RWPE1 (cell line): ENCODE results near the gene IL1F10.

Source experiments
- CTCF ChIA-PET: fragments of 350-600 bp; sonication (Branson Sonifier 250); formaldehyde crosslinking; extraction: SDS; loops from one replicate; lab custom pipeline; 2021; lab: Yijun Ruan, JAX
- POLR2A ChIA-PET: fragments of 400-600 bp; formaldehyde crosslinking; extraction: SDS; loops from one replicate; lab custom pipeline; 2020; ENCODE audit warnings: antibody characterized with exemption; ENCODE audit not compliant: low non-redundant PET; lab: Yijun Ruan, JAX
- DNase-seq: peaks from one replicate; pipeline ENCODE4 v3.0.0; 2012; ENCODE audit warnings: low spot score
- H3K27ac ChIP-seq: fragments of 450-650 bp; 2 replicates; pipeline ENCODE4 v1.5.1; 2017
- CTCF ChIP-seq: fragments of 450-650 bp; conservative IDR thresholded peaks from 2 replicates; pipeline ENCODE4 v1.5.1; 2017; ENCODE audit warnings: low read depth, mild to moderate bottlenecking

The IL1F10 gene

DNA sequence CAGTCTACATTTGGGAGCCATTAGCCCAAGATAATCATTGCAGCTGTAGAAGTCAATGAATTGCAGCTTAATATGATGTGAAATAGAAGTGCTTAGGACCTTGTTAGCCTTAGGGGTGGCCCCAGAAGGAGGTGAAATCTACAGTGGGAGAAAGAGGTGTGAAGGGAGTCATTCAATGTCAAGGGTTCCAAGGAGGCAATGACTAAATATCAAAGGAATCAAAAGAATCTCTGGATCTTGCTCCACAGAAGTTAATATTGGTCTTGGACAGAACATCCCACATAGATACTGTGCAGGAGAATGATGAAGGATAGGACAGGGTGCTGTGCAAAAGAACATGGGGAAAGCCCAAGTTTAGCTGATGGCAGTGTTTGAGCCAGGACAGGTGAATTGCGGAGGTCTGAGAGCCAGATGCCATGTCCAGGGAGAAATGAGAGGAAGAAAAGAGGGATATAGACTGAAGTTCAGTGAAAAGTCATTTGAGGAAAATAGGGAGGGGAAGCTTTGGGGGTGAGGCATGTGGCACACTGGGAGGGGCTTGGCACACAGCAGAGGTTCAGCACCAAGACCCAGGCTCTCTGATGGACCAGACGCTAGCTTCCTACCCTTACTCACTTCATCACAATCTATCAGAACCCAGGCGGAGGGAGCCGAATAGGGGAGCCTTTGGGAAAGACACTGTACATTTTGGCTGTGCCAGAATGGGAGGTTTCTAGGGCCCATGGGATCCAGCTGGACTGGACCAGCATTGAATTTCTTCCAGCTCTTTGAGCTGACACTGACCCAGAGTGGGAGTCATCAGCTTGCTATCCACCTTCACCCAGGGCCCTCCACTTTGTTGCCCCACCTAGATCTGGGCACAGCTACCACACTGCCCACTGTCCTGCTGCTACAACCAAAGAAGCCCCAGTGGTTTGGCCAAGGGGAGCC lies 2.2 kb downstream of the IL1F10 start:
- POLR2A ChIA-PET, result no interaction called here
- no peak for TF ChIP-seq CTCF
- DNase-seq, result no peak
- H3K27ac ChIP-seq, result no peak overlapping the region
- CTCF ChIA-PET, result interaction anchor here (0.5 to 0.6 kb wide), 2 partner anchors 21 to 68 kb away, joined by 3 to 5 read pairs; no protein-coding TSS in a partner anchor

- DNase-seq, result no peak
- ChIA-PET CTCF (interaction anchor here (0.5 to 0.6 kb wide), 2 partner anchors 22 to 67 kb away, joined by 3 to 5 read pairs; no protein-coding TSS in a partner anchor), POLR2A (no interaction called here)
- TF ChIP-seq CTCF, result no peak
- no peak overlapping the region for H3K27ac ChIP-seq
Observed at GRCh38 chr2:113070606-113070975, 2.8 kb downstream of the IL1F10 start.

- no peak for TF ChIP-seq CTCF
- POLR2A ChIA-PET, result no interaction called here
- peak; percentile 85 for DNase-seq
- CTCF ChIA-PET, result no interaction called here
- peak overlapping the region; percentile 88 for H3K27ac ChIP-seq
Observed at GRCh38 chr2:113072584-113072983, 4.8 kb downstream of the IL1F10 start.

DNA sequence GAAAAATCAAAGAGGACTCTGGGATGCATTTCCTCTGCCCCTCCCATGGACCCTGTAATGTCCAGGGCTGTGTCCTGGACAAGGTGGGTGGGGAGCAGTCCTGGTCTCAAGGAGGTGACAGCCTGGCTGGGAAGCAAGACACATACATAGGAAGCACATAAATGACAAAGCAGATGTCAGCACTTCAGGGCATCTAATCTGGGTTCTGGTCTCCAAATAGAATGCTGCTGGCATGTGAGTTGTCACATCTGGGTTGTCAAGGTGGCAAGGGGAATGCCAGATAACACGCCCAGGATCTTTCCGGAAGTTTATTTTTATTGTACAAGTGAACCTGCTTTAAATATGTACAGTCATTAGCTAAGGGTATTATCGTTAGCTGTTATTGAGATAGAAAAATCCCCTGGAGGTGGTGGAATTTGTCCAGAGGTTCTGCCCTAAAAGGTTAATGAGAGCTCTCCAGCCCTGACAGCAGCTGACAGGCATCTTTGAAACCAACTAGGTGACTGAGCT lies 5.6 kb downstream of the IL1F10 start:
- TF ChIP-seq CTCF, result no peak
- H3K27ac ChIP-seq, result peak overlapping the region; percentile 57; the same call in 1 of the 2 replicates
- no peak for DNase-seq
- CTCF ChIA-PET, result no interaction called here
- POLR2A ChIA-PET, result no interaction called here

DNA sequence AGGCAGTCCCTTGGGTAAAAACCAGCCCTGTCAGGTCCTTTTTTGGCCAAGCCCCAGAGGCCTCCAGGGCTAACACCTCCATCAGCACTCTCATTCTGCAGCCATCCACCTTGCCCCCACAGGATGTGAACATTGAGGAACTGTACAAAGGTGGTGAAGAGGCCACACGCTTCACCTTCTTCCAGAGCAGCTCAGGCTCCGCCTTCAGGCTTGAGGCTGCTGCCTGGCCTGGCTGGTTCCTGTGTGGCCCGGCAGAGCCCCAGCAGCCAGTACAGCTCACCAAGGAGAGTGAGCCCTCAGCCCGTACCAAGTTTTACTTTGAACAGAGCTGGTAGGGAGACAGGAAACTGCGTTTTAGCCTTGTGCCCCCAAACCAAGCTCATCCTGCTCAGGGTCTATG lies 7.3 kb downstream of the IL1F10 start:
- ChIA-PET CTCF (interaction anchor here (0.6 kb wide), 1 partner anchor 125 kb away, joined by 3 read pairs; no protein-coding TSS in a partner anchor), POLR2A (no interaction called here)
- no peak for DNase-seq
- no peak overlapping the region for H3K27ac ChIP-seq
- no peak for TF ChIP-seq CTCF

DNA sequence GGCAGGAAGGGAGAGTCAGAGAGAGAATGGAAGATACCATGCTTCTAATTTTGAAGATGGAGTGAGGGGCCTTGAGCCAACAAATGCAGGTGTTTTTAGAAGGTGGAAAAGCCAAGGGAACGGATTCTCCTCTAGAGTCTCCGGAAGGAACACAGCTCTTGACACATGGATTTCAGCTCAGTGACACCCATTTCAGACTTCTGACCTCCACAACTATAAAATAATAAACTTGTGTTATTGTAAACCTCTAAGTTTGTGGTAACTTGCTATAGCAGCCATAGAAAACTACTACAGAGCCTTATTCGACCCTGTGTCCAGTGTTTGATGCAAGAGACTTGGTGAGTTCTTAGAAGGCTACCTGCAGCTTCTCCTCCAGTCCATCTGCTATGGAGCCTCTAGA lies 7.8 kb downstream of the IL1F10 start:
- ChIA-PET POLR2A (no interaction called here), CTCF (no interaction called here)
- H3K27ac ChIP-seq, result no peak overlapping the region
- no peak for TF ChIP-seq CTCF
- no peak for DNase-seq
